Lower leg skin (tissue), 3 donors: ENCODE results near the gene PKD1.

Experiments
- POLR2A ChIP-seq, 2 donors: fragments of 450-650 bp; IDR thresholded peaks; one replicate each; pipeline ENCODE4 v1.6.1; 2016 to 2017; ENCODE audit warnings: antibody characterized with exemption in 2 of 2, mild to moderate bottlenecking in 1 of 2, moderate library complexity in 1 of 2
- TF ChIP-seq, protein P1 (sequence below), 3 donors: fragments of 450-650 bp; IDR thresholded peaks; one replicate each; pipeline ENCODE4 v1.5.1; 2016; ENCODE audit warnings: antibody characterized with exemption in 3 of 3, mild to moderate bottlenecking in 3 of 3, moderate library complexity in 2 of 3

DNA sequence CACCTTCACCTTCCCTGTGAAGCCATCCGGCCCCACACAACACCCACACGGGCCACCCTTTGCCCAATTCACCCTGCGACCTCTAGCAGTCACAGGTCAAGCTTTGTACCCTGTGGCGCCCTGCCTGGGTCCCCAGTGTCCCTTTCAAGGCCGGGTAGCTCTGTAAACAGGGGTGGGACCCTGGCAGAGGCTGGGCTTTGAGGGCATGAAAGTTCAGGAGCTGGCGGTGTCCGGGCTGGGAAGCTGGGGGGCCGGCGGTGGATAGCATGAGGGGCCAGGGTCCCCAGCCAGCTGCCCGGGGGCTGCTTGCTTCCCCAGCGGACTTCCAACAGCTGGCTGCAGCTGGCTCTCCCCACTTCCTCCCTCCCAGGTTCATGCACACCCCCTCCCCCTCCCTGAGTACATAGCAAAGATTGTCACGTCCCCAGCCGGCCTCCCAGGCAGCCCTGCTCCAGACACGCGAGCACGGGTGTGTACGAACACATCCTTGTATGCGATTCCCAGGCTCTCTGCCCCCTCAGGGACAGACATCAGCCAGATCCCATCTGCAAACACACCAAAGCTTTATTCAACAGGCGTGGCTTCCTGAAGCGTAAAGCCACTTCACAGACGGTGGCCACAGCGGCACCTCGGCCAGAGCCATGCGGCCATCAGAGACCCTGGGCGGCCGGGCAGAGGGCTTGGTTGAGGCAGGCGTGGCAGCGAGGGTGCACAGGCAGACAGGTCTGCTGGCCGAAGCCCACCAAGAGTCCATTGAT lies 96.2 kb downstream of the PKD1 start:
- TF ChIP-seq POLR2A (IDR thresholded peaks at IDR 0.05): no peak
- TF ChIP-seq, protein P1, sequence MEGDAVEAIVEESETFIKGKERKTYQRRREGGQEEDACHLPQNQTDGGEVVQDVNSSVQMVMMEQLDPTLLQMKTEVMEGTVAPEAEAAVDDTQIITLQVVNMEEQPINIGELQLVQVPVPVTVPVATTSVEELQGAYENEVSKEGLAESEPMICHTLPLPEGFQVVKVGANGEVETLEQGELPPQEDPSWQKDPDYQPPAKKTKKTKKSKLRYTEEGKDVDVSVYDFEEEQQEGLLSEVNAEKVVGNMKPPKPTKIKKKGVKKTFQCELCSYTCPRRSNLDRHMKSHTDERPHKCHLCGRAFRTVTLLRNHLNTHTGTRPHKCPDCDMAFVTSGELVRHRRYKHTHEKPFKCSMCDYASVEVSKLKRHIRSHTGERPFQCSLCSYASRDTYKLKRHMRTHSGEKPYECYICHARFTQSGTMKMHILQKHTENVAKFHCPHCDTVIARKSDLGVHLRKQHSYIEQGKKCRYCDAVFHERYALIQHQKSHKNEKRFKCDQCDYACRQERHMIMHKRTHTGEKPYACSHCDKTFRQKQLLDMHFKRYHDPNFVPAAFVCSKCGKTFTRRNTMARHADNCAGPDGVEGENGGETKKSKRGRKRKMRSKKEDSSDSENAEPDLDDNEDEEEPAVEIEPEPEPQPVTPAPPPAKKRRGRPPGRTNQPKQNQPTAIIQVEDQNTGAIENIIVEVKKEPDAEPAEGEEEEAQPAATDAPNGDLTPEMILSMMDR (IDR thresholded peaks at IDR 0.05): no peak
